Testis (tissue), 2 donors: ENCODE data around the gene FOXP4.

ENCODE experiments used
- POLR2A ChIP-seq: fragments of 450-650 bp; IDR thresholded peaks from one replicate; pipeline ENCODE4 v1.6.1; 2017; ENCODE audit warnings: antibody characterized with exemption, mild to moderate bottlenecking, moderate library complexity
- TF ChIP-seq, protein P1 (sequence below), 3 experiments: fragments of 450-650 bp in 2 of 3; fragments of 200-600 bp in 1 of 3; sonication (generic) in 1 of 3; IDR thresholded peaks; one replicate each; pipeline ENCODE4 v1.5.1; 2016 to 2019; ENCODE audit warnings: antibody characterized with exemption in 3 of 3, mild to moderate bottlenecking in 2 of 3, moderate library complexity in 1 of 3

GRCh38 chr6:41568585-41569384 lies 22.6 kb downstream of the FOXP4 start:
- TF ChIP-seq, protein P1, sequence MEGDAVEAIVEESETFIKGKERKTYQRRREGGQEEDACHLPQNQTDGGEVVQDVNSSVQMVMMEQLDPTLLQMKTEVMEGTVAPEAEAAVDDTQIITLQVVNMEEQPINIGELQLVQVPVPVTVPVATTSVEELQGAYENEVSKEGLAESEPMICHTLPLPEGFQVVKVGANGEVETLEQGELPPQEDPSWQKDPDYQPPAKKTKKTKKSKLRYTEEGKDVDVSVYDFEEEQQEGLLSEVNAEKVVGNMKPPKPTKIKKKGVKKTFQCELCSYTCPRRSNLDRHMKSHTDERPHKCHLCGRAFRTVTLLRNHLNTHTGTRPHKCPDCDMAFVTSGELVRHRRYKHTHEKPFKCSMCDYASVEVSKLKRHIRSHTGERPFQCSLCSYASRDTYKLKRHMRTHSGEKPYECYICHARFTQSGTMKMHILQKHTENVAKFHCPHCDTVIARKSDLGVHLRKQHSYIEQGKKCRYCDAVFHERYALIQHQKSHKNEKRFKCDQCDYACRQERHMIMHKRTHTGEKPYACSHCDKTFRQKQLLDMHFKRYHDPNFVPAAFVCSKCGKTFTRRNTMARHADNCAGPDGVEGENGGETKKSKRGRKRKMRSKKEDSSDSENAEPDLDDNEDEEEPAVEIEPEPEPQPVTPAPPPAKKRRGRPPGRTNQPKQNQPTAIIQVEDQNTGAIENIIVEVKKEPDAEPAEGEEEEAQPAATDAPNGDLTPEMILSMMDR (IDR thresholded peaks at IDR 0.05), result no peak
- no peak for TF ChIP-seq POLR2A
